ENCODE data around the gene SMARCA2.

The SMARCA2 gene

GRCh38 chr9:2014696-2015580, at the start of gene SMARCA2:
SMARCA2 (plus strand) TSS chr9:2015347; CDS start chr9:2029023, 13,676 bp downstream.
- peak; percentile 97 for DNase-seq (ENCODE audit: low read depth)

DNA sequence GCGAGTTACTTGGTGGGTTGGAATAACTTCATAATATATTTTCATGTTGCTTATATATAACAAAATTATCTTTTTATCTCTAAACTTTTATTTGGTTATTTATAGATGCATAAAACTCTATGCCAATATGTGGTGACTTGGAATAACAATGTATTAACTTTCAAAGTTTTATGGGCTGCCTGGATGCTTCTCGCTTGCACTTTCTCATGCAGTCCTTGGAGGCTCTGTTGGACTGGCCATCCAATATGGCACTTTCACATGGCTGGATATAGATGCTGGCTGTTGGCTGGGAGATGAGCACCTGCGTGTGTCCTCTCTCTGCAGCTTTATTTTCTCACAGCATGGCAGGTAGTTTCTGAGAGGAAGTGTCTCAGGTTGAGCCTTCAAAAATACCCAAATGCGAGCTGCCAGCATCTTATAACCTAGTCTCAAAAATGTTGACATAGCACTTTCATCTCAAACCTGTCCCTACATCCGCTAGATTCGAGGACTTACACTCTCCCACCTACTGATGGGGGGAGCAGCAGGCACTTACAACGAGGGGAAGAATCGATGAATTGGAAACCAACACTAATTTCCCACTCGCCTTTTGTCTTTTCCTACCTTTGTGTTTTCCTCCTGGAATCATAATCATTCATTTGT, 48.3 kb upstream of the SMARCA2 start:
- no peak for DNase-seq (ENCODE audit: low read depth)

DNA sequence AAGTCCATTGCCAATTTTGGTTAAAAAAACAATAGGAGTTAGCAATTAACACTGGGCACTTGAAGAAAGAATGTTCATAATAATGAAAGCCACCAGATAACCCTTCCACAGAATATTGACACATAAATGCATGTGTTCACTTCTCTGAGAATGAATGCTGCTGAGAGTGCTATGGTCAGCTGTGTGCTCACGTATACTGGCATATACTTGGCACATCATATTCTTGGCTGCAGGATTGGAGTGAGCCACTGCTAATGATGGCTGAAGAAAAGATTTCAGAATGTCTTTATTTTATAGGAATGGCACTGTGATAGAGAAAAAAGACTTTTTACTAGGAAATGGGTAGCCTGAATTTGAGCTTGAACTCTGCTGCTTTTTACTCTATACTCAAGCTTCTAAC, 46.0 kb upstream of the SMARCA2 start:
- no peak for DNase-seq (ENCODE audit: low read depth)

GRCh38 chr9:1969898-1970297, 45.2 kb upstream of the SMARCA2 start:
- DNase-seq (ENCODE audit: low read depth): no peak

DNA sequence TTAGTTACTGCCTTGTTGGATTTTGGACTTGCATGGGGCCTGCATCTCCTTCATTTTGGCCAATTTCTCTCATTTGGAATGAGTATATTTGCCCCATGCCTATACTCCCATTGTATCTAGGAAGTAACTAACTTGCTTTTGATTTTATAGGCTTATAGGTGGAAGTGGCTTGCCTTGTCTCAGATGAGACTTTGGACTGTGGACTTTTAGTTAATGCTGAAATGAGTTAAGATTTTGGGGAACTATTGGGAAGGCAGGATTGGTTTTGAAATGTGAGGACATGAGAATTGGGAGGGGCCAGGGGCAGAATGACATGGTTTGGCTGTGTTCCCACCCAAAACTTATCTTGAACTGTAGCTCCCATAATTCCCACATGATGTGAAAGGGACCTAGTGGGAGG, 42.5 kb upstream of the SMARCA2 start:
- no peak for DNase-seq (ENCODE audit: low read depth)

DNA sequence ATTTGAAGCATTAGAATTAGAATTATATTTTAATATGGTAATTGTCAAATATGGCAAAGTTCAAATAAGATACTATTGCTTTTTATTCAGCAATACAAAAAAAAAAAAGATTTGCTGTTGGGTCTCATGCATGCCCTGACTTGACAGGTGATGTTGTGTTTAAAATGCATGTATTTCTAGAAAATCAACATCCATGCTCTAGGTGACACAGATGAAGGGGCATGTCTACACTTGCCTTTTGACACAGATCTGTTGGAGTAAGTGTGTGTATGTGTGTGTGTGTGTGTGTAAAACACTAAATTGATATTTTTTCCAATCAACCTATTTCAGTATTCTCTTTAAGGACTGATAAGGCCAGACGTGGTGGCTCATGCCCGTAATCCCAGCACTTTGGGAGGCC, 38.1 kb upstream of the SMARCA2 start:
- no peak for DNase-seq (ENCODE audit: low read depth)

- peak; percentile 71 for DNase-seq (ENCODE audit: low read depth)
Measured at GRCh38 chr9:1978941-1979340, 36.2 kb upstream of the SMARCA2 start.

- peak; percentile 89 for DNase-seq (ENCODE audit: low read depth)
Measured at GRCh38 chr9:1979741-1980367, 35.3 kb upstream of the SMARCA2 start.

DNA sequence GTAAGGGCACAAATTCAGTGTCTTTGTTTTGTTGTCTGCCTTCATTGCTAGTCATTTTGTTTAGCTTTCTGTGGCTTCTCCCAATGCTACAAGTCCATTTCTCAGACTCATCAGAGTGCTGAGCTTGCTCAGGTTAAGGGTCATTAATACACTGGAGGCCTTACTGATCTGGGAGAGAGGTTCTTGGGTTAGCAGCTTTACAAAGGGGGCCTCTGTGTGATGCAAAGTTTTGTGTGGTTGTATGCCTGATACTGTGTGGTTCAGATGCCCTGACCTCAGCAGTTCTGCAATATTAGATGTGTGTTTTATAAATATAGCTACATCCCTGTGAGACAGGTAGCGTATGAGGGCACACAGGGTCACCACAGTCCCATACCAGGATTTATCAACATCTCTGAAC, 34.8 kb upstream of the SMARCA2 start:
- no peak for DNase-seq (ENCODE audit: low read depth)

DNA sequence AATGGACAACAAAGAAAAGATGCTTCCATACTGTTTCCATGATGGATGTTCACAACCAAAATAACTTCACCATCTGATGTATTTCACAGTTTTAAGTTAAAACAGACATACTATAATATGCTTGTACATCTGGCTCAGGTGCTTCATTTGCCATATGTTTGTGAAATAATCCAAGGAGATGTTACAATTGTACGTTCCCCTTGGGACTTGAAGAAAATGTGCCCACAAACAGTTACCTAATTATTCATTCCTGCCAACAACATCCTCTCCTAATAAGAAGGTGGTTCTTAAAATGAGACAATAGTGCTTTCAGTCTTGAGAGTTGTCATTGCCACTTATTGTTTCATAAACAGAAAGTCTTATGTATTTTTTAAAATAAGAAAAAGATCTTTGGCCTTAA, 33.1 kb upstream of the SMARCA2 start:
- no peak for DNase-seq (ENCODE audit: low read depth)

DNA sequence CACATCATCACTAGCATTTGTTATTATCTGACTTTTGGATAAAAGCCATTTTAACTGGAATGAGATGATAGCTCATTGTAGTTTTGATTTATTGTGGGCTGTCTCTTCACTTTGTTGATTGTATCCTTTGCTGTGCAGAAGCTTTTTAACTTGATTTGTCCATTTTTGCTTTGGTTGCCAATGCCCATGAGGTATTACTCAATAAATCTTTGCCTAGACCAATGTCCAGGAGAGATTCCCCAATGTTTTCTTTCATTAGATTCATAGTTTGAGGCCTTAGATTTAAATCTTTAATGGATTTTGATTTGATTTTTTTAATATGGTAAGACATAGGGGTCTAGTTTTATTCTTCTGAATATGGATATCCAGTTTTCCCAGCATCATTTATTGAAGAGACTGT, 28.8 kb upstream of the SMARCA2 start:
- DNase-seq (ENCODE audit: low read depth): no peak

DNA sequence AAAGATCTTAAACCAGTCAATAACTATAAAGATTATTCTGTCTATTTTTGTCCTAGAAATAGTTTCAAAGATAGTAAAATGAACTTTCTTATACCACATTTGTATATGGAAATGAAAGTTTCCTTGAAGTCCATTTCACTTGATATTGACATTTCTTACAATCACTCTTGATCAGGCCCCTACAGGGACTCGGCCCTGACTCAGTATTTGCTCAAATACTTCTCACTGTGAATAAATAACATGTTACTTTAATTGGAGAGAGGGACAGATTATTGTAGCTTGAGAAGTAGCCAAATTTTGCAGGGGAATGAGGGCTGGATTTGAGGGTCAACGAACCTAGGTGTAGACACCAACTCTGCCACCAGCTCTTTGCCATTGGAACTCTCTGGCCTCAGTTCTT, 25.6 kb upstream of the SMARCA2 start:
- no peak for DNase-seq (ENCODE audit: low read depth)

GRCh38 chr9:1994180-1994579, 21.0 kb upstream of the SMARCA2 start:
- no peak for DNase-seq (ENCODE audit: low read depth)

- no peak for DNase-seq (ENCODE audit: low read depth)
Measured at GRCh38 chr9:1995084-1995483, 20.1 kb upstream of the SMARCA2 start.

- no peak for DNase-seq (ENCODE audit: low read depth)
Measured at GRCh38 chr9:1996156-1996555, 19.0 kb upstream of the SMARCA2 start.

- no peak for DNase-seq (ENCODE audit: low read depth)
Measured at GRCh38 chr9:1997646-1998045, 17.5 kb upstream of the SMARCA2 start.

DNA sequence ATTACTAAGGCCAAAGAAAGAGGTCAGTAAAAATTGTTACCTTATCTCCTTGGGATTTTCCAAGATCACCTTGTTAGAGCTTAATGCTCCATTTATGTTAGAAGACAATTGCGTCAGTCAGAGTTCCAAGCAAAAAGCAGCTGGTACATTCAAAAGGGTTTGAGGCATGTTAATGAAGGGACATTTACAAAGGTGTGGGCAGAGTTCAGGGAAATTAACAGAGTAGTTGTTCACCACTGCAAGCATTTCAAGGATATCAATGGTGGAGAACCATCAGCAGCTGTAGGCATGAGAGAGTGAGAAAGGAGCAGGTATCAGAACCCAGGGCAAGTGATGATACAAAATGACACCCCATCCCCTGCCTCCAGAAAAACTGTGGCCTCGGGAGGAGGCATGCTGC, 17.0 kb upstream of the SMARCA2 start:
- no peak for DNase-seq (ENCODE audit: low read depth)

- DNase-seq (ENCODE audit: low read depth): no peak
Measured at GRCh38 chr9:2000314-2000713, 14.8 kb upstream of the SMARCA2 start.

DNA sequence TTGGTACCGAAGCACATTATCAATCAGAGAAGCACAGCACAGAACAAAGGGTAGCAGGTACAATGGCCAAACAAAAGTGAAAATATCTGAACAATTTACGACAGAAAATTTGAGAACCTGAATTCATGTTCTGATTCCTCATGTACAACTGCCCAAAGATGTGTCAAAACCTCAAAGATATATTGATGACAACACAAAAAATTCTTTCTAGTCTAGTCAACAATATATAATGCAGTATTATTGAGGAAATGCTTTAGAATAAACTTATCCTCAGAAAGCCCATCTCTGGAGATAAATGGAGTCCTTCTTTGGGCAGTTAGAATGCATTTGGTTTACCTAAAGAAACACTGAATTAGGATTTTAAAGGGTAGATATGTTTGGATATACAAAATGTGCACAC, 6.8 kb upstream of the SMARCA2 start:
- no peak for DNase-seq (ENCODE audit: low read depth)

DNA sequence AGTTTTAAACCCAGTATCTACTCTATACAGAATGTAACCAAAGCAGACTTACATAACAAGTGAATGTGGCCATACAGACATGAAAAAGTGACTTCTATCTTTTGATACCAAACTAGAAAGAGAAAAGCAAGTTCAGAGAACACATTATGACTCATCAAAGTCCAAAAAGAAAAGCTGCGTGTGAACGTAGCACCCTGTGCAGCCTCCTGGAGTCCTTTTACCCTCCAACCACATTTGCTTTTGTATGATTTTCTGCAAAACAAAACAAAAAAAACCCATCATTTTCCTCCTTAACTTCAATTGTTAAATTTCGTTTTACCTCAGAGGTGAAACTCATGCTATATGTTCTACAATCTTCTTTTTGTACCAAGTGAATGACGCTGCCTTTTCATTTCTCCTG, 2.8 kb upstream of the SMARCA2 start:
- no peak for DNase-seq (ENCODE audit: low read depth)

GRCh38 chr9:2013743-2014475, 1.2 kb upstream of the SMARCA2 start:
- DNase-seq (ENCODE audit: low read depth): peak; percentile 64

Measured in EH (cell line).